HepG2 (cell line): ENCODE data around the gene ME2. TPM values are rescaled to one million over a fixed set of nuclear protein-coding genes. Genes with fewer than 3 reads are reported as not detected.
A peak's percentile ranks its signal among the peaks of the same experiment; 100 is the strongest.

Source experiments
- ATAC-seq: fragments of 200-7000 bp; cut with Tn5 transposase; 3 replicates; pipeline ENCODE4 v1.9.1; 2020; ENCODE audit warnings: mild to moderate bottlenecking, moderate library complexity
- BruUV-seq: library from RNA; stranded (reverse); fragments of 400-500 nt; replicated peaks from 2 replicates; lab custom pipeline; 2021; lab: Mats Ljungman, UMichigan
- CTCF ChIA-PET: fragments of 300-600 bp; formaldehyde crosslinking; extraction: SDS; loops from one replicate; lab custom pipeline; 2021; ENCODE audit warnings: low total read pairs, inconsistent platforms, low intra/inter-chr PET ratio; lab: Yijun Ruan, JAX
- POLR2A ChIA-PET: fragments of 350-600 bp; sonication (Branson Sonifier 250); formaldehyde crosslinking; loops from one replicate; lab custom pipeline; 2020; ENCODE audit warnings: antibody characterized with exemption, inconsistent platforms; lab: Yijun Ruan, JAX
- DNase-seq: peaks from one replicate; pipeline ENCODE4 v3.0.0-alpha.2; 2015; ENCODE audit warnings: low spot score
- FAIRE-seq: peaks from 3 replicates; lab custom pipeline; 2011; peaks lifted over from hg19 to GRCh38; lab: Jason Lieb, UNC
- H2AFZ ChIP-seq: one replicate; pipeline ENCODE4 v1.6.1; 2011; ENCODE audit warnings: low read length, inconsistent platforms
- H3K27ac ChIP-seq: fragments of 300-600 bp; 3 replicates; pipeline ENCODE4 v1.8.0; 2011; ENCODE audit warnings: mixed run types, mild to moderate bottlenecking, mixed read lengths, low read length, inconsistent platforms; ENCODE audit not compliant: insufficient read depth; ENCODE audit errors: extremely low read length
- H3K27me3 ChIP-seq, 2 experiments: fragments of 200-600 bp in 1 of 2; 2 replicates in 1 of 2; 3 replicates in 1 of 2; pipeline versions ENCODE4 v1.6.0 to v1.8.0; 2011; ENCODE audit warnings: low read length in 2 of 2, mild to moderate bottlenecking in 2 of 2, moderate library complexity in 2 of 2, inconsistent platforms in 1 of 2; ENCODE audit not compliant: insufficient read depth in 2 of 2, control insufficient read depth in 1 of 2
- H3K36me3 ChIP-seq, 2 experiments: fragments of 200-600 bp in 1 of 2; replicated peaks in 1 of 2; 2 replicates in 1 of 2; 3 replicates in 1 of 2; pipeline versions ENCODE4 v1.5.1 to v1.8.0; 2011; ENCODE audit warnings: low read length in 2 of 2, inconsistent platforms in 1 of 2; ENCODE audit not compliant: insufficient read depth in 2 of 2, control insufficient read depth in 1 of 2
- H3K4me1 ChIP-seq: 2 replicates; pipeline ENCODE4 v1.5.1; 2012; ENCODE audit warnings: low read length, inconsistent platforms; ENCODE audit not compliant: insufficient read depth
- H3K4me2 ChIP-seq: 2 replicates; pipeline ENCODE4 v1.6.0; 2011; ENCODE audit warnings: low read depth, low read length, inconsistent platforms
- H3K4me3 ChIP-seq, 3 experiments: fragments of 200-600 bp in 1 of 3; sonication (generic), shearing (Covaris generic) in 1 of 3; replicated peaks in 1 of 3; 2 replicates each; pipeline ENCODE4 v1.5.1; 2011 to 2016; ENCODE audit warnings: low read length in 3 of 3, inconsistent platforms in 2 of 3, low read depth in 2 of 3, mild to moderate bottlenecking in 2 of 3, control low read depth in 1 of 3, mixed read lengths in 1 of 3; ENCODE audit not compliant: insufficient read depth in 1 of 3
- H3K79me2 ChIP-seq: one replicate; pipeline ENCODE4 v1.6.1; 2011; ENCODE audit warnings: low read length, inconsistent platforms; ENCODE audit not compliant: insufficient read depth
- H3K9ac ChIP-seq: 2 replicates; pipeline ENCODE4 v1.6.0; 2011; ENCODE audit warnings: mild to moderate bottlenecking, low read depth, low read length, inconsistent platforms; ENCODE audit not compliant: insufficient read depth
- H3K9me3 ChIP-seq: 2 replicates; pipeline ENCODE4 v1.5.1; 2012; ENCODE audit warnings: mild to moderate bottlenecking, low read length
- H4K20me1 ChIP-seq: 2 replicates; pipeline ENCODE4 v1.6.0; 2011; ENCODE audit warnings: inconsistent platforms, mild to moderate bottlenecking, low read length, moderate library complexity; ENCODE audit not compliant: insufficient read depth
- ARNTL ChIP-seq: sonication (generic); formaldehyde crosslinking; IDR thresholded peaks from 2 replicates; pipeline ENCODE4 v1.4.0; 2020; ENCODE audit warnings: mild to moderate bottlenecking, missing genetic modification reagents
- ESRRA ChIP-seq: sonication (generic); formaldehyde crosslinking; IDR thresholded peaks from 2 replicates; pipeline ENCODE4 v1.5.1; 2020; ENCODE audit warnings: mild to moderate bottlenecking, low read depth, missing genetic modification reagents
- FLYWCH1 ChIP-seq: sonication (generic); formaldehyde crosslinking; IDR thresholded peaks from 2 replicates; pipeline ENCODE4 v1.8.1; 2023; ENCODE audit warnings: mild to moderate bottlenecking, missing genetic modification reagents
- HOXA7 ChIP-seq: sonication (generic); formaldehyde crosslinking; IDR thresholded peaks from 2 replicates; pipeline ENCODE4 v1.8.1; 2022; ENCODE audit warnings: mild to moderate bottlenecking, missing genetic modification reagents, moderate library complexity
- REL ChIP-seq: sonication (generic); formaldehyde crosslinking; conservative IDR thresholded peaks from 2 replicates; pipeline ENCODE4 v1.8.0; 2022; ENCODE audit warnings: mild to moderate bottlenecking, missing genetic modification reagents, moderate library complexity
- ZNF232 ChIP-seq: sonication (generic); formaldehyde crosslinking; IDR thresholded peaks from 2 replicates; pipeline ENCODE4 v1.4.0; 2020; ENCODE audit warnings: missing genetic modification reagents, borderline replicate concordance
- ZNF30 ChIP-seq: sonication (generic); formaldehyde crosslinking; IDR thresholded peaks from 2 replicates; pipeline ENCODE4 v1.5.0; 2020; ENCODE audit warnings: mild to moderate bottlenecking, missing genetic modification reagents
- ZNF460 ChIP-seq: sonication (generic); formaldehyde crosslinking; IDR thresholded peaks from 2 replicates; pipeline ENCODE4 v1.5.1; 2020; ENCODE audit warnings: missing genetic modification reagents, mild to moderate bottlenecking, borderline replicate concordance
- ZNF577 ChIP-seq: sonication (generic); formaldehyde crosslinking; IDR thresholded peaks from 2 replicates; pipeline ENCODE4 v1.4.0; 2020; ENCODE audit warnings: mild to moderate bottlenecking, low read depth, missing genetic modification reagents, borderline replicate concordance
- ZNF839 ChIP-seq: sonication (generic); formaldehyde crosslinking; IDR thresholded peaks from 2 replicates; pipeline ENCODE4 v1.4.0; 2020; ENCODE audit warnings: missing genetic modification reagents, mild to moderate bottlenecking, borderline replicate concordance
- WGBS: methylation state at CpG from one replicate; pipeline ENCODE4 v1.1.6; 2017; ENCODE audit warnings: low lambda C conversion rate; 5-methylcytosine and 5-hydroxymethylcytosine counted together
- in situ Hi-C: cut with HindIII; loops from 2 replicates; pipeline ENCODE4 v1.10.0; 2017; ENCODE audit warnings: low pct_unique_long_range_greater_than_20kb; ENCODE audit not compliant: extremely low pct_ligation_motif_present
- intact Hi-C: fragments of 100-400 bp; cut with micrococcal nuclease; formaldehyde crosslinking; loops from one replicate; pipeline ENCODE4 v1.10.0; 2022; ENCODE audit not compliant: unreplicated experiment
- polyA plus RNA-seq, 8 experiments: library from polyadenylated mRNA; depleted of rRNA in 3 of 8; stranded (reverse) in 7 of 8; unstranded in 1 of 8; fragments of >200 nt; fragmentation: Illumina TruSeq in 4 of 8; extraction: Trizol in 4 of 8; gene quantifications; 2 replicates each; pipeline versions ENCODE4 v1.2.1 to v1.2.3, GENCODE V29; 2011 to 2016; ENCODE audit warnings: low read depth in 4 of 8, missing spikeins in 1 of 8, mixed read lengths in 1 of 8; ENCODE audit not compliant: insufficient read depth in 1 of 8
- total RNA-seq, 5 experiments: library from RNA; depleted of rRNA; stranded (reverse); fragments of >200 nt; fragmentation: Illumina TruSeq; extraction: Trizol; gene quantifications; 2 replicates each; pipeline ENCODE4 v1.2.3, GENCODE V29; 2016; ENCODE audit warnings: low read depth in 1 of 5
- TF ChIP-seq, protein P1 (sequence below): sonication (generic); formaldehyde crosslinking; IDR thresholded peaks from 2 replicates; pipeline ENCODE4 v1.5.1; 2020; ENCODE audit warnings: mild to moderate bottlenecking, moderate library complexity, missing genetic modification reagents
- TF ChIP-seq, protein P2 (sequence below): IDR thresholded peaks from 2 replicates; pipeline ENCODE4 v1.6.1; 2016; ENCODE audit warnings: low read depth, control low read depth
- TF ChIP-seq, protein P3 (sequence below): sonication (generic); formaldehyde crosslinking; IDR thresholded peaks from 2 replicates; pipeline ENCODE4 v1.5.1; 2020; ENCODE audit warnings: missing genetic modification reagents, mild to moderate bottlenecking, borderline replicate concordance

ME2 gene
- total and polyA plus RNA-seq, 2 of the 13 experiments (the other 11 are each of a cell fraction or from before 2014, with no cell fraction given): 17.3 to 20.6 TPM

DNA sequence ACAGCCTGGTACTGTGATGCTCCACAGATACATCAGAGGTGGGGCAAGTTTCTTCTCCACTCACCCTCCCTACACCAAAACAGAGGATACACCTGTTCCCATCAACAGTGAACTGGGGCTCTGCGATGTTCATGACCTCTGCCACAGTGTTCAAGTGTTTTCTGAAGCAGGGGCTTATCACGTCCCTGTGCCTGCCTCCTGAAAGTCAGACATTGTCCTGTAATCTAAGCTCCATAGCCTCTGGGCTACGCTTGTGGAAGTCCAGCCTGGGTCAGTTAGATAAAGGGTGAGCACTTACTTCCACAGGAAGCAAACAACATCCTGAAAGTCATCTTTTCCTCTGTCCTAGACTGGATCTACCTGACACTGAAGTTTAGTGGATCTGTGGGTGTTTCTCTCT lies 38.9 kb upstream of the ME2 start:
- FAIRE-seq: no peak
- CTCF ChIA-PET: no interaction called here
- H3K27me3 ChIP-seq: no peaks in the 10 kb centered on the region
- ATAC-seq: peak; percentile 42; the same call in 2 of the 3 replicates
- TF ChIP-seq ZNF460 (CRISPR knock-in tag) (no peak), ESRRA (CRISPR knock-in tag) (no peak), ZNF577 (CRISPR knock-in tag) (no peak)
- POLR2A ChIA-PET: no interaction called here
- no peak overlapping the region for H3K4me2 ChIP-seq
- no peak overlapping the region for H3K9ac ChIP-seq
- H3K9me3 ChIP-seq: no peaks in the 10 kb centered on the region
- H3K4me3 ChIP-seq: no peak overlapping the region
- H3K79me2 ChIP-seq: no peaks in the 10 kb centered on the region
- no peak overlapping the region for H2AFZ ChIP-seq
- no peak for DNase-seq
- H4K20me1 ChIP-seq: no peaks in the 10 kb centered on the region
- in situ Hi-C loops: no loop called here
- intact Hi-C loops: no loop called here
- no peaks in the 10 kb centered on the region for H3K4me1 ChIP-seq
- BruUV-seq: no TSS peak
- H3K36me3 ChIP-seq: no peaks in the 10 kb centered on the region
- 0% methylated on average over 3 of the region's 3 CpGs for WGBS
- no peak overlapping the region for H3K27ac ChIP-seq

DNA sequence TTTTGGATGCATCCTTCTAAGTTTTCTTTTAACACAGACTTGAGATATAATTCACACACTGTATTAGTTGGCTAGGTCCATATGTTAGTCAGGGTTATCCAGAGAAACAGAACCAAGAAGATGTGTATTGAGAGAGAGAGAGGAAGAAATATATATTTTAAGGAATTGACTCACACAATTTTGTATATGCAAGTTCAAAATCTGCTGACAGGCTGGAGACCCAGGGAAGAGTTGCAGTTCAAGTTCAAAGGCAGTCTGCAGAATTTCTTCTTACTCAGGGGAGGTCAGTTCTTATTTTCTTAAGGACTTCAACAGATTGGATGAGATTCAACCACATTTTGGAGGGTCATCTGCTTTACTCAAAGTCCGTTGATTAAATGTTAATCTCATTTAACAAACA lies 36.1 kb upstream of the ME2 start:
- Histone ChIP-seq H3K79me2 (no peaks in the 10 kb centered on the region), H2AFZ (no peak overlapping the region), H3K27me3 (no peaks in the 10 kb centered on the region), H3K4me2 (no peak overlapping the region), H3K27ac (no peak overlapping the region), H3K36me3 (no peaks in the 10 kb centered on the region), H3K9ac (no peak overlapping the region), H3K4me1 (no peaks in the 10 kb centered on the region), H3K4me3 (no peak overlapping the region), H3K9me3 (no peaks in the 10 kb centered on the region), H4K20me1 (no peaks in the 10 kb centered on the region)
- TF ChIP-seq ARNTL (CRISPR knock-in tag) (no peak), FLYWCH1 (CRISPR knock-in tag) (no peak), ZNF232 (CRISPR knock-in tag) (no peak), HOXA7 (no peak), ZNF839 (no peak), ZNF30 (CRISPR knock-in tag) (no peak), REL (no peak)
- TF ChIP-seq, protein P1, sequence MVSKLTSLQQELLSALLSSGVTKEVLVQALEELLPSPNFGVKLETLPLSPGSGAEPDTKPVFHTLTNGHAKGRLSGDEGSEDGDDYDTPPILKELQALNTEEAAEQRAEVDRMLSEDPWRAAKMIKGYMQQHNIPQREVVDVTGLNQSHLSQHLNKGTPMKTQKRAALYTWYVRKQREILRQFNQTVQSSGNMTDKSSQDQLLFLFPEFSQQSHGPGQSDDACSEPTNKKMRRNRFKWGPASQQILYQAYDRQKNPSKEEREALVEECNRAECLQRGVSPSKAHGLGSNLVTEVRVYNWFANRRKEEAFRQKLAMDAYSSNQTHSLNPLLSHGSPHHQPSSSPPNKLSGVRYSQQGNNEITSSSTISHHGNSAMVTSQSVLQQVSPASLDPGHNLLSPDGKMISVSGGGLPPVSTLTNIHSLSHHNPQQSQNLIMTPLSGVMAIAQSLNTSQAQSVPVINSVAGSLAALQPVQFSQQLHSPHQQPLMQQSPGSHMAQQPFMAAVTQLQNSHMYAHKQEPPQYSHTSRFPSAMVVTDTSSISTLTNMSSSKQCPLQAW (CRISPR knock-in tag): no peak
- TF ChIP-seq, protein P2, sequence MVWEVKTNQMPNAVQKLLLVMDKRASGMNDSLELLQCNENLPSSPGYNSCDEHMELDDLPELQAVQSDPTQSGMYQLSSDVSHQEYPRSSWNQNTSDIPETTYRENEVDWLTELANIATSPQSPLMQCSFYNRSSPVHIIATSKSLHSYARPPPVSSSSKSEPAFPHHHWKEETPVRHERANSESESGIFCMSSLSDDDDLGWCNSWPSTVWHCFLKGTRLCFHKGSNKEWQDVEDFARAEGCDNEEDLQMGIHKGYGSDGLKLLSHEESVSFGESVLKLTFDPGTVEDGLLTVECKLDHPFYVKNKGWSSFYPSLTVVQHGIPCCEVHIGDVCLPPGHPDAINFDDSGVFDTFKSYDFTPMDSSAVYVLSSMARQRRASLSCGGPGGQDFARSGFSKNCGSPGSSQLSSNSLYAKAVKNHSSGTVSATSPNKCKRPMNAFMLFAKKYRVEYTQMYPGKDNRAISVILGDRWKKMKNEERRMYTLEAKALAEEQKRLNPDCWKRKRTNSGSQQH (CRISPR knock-in tag): no peak
- TF ChIP-seq, protein P3, sequence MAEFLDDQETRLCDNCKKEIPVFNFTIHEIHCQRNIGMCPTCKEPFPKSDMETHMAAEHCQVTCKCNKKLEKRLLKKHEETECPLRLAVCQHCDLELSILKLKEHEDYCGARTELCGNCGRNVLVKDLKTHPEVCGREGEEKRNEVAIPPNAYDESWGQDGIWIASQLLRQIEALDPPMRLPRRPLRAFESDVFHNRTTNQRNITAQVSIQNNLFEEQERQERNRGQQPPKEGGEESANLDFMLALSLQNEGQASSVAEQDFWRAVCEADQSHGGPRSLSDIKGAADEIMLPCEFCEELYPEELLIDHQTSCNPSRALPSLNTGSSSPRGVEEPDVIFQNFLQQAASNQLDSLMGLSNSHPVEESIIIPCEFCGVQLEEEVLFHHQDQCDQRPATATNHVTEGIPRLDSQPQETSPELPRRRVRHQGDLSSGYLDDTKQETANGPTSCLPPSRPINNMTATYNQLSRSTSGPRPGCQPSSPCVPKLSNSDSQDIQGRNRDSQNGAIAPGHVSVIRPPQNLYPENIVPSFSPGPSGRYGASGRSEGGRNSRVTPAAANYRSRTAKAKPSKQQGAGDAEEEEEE (CRISPR knock-in tag): no peak
- BruUV-seq: no TSS peak
- intact Hi-C loops (no loop called here), in situ Hi-C loops (no loop called here)
- FAIRE-seq (no peak), DNase-seq (no peak), ATAC-seq (no peak)
- WGBS: 0% methylated on average over 1 of the region's 1 CpG
- POLR2A ChIA-PET: no interaction called here
- CTCF ChIA-PET: no interaction called here
